Measurements from ENCODE around the gene CD48. TPM values are rescaled to one million over a fixed set of nuclear protein-coding genes. Genes with fewer than 3 reads are reported as not detected.
"Not testable (repeated sequence)": the region's sequence is repeated elsewhere in the genome, so short reads cannot be mapped to it uniquely, and the experiment has no call there.

The CD48 gene
- polyA plus RNA-seq, 10 donors: 0.97 to 20.2 (median 1.8) TPM

GRCh38 chr1:160652924-160653619 is 58.5 kb downstream of the CD48 start:
- no peak for DNase-seq

DNA sequence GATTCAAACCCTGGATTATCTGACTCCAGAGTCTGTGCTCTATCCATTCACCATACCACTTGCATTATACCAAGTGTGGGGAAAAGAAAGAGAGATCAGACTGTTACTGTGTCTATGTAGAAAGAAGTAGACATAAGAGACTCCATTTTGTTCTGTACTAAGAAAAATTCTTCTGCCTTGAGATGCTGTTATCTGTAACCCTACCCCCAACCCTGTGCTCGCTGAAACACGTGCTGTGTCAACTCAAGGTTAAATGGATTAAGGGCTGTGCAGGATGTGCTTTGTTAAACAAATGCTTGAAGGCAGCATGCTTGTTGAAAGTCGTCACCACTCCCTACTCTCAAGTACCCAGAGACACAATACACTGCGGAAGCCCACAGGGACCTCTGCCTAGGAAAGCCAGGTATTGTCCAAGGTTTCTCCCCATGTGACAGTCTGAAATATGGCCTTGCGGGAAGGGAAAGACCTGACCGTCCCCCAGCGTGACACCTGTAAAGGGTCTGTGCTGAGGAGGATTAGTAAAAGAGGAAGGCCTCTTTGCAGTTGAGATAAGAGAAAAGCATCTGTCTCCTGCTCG is 59.5 kb downstream of the CD48 start:
- DNase-seq: not testable (repeated sequence)

DNA sequence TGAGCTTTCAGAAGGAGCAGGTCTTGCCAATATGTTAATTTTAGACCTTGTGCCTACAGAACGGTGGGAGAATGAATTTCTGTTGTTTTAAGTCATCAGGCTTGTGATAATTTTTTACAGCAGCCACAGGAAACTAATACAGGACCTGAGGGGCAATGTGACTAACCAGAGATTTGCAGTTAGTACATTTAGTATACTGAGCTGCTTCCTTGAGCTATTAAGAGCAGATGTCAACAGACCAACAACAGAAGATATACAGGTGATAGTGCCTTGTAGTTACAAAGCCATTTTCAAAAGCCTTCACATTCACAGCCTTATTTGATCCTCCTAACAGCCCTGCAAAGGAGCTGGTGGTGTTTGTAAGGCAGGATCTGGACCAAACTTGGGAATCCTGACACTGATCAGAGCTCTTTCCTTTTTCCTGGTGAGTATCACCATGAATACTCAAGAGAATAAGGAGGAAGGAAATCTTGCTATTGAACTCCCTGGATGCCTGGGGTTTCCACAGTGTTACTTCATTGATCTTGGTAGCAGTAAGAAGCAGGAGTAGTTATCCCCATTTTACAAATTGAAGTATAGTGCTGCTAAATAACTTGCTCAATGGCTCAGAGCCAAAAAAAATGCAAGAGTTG is 60.1 kb downstream of the CD48 start:
- no peak for DNase-seq

GRCh38 chr1:160647329-160647720 is 64.3 kb downstream of the CD48 start:
- DNase-seq: no peak

DNA sequence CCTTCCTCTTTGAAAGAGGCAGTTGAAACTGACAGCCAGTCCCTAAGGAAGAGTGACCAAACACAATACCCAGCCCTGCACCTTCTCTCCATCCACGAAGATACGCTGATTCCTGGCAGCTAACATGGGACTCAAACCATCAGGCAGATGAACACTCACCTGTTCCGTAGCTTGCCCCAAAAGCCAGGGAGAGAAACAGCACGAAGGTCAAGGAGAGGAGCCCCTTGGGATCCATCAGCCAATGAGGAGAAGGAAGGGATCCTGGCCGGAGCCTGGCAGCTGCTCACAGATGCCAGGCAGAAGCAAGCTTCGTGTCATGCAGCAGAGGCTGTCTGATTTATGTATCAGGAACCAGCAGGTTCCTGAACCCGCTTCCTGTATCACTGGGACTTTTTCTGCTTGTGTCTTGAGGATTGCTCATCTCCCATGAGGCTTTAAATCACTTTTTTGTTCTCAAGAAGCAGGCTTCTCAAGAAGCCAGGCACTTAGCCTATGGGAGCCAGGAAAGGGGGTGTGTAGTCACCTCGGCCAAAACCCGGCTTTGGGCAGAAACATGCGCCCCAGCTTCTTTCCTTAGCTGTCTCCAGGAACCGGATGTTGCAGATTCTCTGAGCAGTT is 64.8 kb downstream of the CD48 start, which contains the start of gene SLAMF1:
Gene SLAMF1 (minus strand): TSS at position 334 of the 618 bp plus-strand sequence. CDS start 99 bp downstream, at position 235.
- DNase-seq: no peak

GRCh38 chr1:160646180-160646579 is 65.4 kb downstream of the CD48 start:
- no peak for DNase-seq

DNA sequence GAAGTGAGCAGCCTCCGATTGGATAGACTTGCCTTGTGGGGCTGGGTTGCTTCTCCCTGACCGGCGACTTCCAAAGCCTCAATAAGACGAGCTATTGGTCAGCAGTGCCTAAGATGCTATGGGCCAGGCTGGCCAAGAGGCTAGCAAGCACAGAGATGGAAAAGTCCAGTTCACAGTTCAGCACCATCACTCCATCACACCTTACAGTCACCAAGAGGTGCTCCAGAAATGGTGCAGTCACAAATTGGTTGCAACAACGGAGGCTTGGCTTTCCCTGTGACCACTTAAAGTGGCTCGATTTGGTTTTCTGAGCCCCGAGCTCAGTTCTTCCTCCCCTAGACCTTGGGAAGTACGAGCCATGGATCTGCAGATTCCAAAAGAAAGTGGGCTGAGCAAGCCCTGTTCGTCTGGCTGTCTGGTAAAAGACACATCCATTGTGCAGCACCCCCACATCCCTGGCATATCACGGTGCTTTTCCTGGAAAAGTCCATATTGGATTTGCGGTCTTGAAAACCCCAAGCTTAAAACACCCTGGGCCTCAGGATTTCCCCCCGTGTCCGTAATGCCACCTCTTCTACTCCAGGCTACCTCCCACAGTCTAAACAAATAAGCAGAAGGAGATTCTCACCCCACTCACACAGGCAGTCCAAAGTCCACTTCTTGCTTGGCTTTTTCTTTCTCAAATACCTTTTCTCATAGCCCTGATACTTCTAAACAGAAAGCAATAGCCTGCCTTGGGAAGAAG is 66.1 kb downstream of the CD48 start:
- no peak for DNase-seq

- no peak for DNase-seq
Observed at GRCh38 chr1:160644399-160644798, 67.2 kb downstream of the CD48 start.

GRCh38 chr1:160643138-160643537 is 68.5 kb downstream of the CD48 start:
- no peak for DNase-seq

DNA sequence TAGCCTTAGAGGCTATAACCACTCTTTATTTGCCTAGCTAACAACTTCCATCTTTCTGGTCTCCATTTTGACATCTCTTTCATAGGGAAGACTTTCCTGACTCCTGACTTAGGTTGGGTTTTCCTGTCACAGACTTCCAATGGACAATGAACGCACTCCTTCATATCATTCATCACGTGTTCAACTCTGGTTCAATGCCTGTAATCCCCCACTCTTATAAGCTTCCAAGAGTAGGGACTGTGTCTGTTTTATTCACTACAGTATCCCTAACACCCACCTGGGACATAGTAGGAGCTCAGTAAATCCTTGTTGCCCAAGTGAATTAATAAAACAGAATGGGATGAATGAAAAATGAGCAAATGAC is 69.4 kb downstream of the CD48 start:
- no peak for DNase-seq

DNA sequence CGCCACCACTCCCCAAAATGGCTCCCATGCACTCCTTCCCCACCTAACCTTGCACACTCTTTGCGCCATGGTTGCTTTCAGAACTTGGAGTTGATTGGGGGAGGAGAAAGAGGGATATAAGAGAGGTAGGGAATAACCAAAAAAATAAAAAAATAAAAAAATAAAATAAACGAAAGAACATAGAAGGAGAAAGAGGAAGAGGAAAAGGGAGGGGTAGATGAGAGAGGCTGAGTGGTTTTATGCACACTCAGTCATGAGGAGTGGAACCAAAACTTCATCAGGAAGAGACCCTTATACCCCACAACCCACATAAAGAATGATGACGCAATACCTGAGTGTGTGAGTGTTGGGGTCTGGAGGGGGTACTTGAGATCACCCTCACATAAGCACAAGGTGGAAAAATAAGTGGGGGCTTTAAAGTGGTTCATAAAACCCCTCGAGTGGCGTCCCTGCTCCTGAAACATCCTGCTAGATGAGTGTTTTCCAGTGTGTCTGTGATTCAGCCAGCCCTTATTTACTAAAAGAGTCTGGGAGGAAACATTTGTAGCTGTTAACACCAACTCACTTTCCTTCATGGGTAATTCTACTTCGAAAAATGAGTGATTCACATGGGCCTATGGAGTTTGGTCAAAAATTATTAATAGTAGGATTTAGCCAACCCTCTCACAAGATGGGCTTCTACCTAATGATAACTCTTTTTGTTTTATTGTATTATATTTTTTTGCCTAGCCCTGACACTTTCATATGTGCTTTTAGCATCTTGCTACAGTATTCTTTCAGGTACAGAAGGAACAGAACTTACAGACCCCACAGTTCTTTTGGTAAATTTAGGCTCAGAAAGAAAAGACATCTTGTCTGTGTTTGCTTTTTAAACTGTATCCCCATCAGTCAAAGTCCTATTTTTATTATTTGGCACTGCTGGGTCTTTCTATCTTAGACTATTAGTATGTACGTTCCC is 70.0 kb downstream of the CD48 start:
- DNase-seq: no peak

- no peak for DNase-seq
Observed at GRCh38 chr1:160640359-160641123, 71.1 kb downstream of the CD48 start.

DNA sequence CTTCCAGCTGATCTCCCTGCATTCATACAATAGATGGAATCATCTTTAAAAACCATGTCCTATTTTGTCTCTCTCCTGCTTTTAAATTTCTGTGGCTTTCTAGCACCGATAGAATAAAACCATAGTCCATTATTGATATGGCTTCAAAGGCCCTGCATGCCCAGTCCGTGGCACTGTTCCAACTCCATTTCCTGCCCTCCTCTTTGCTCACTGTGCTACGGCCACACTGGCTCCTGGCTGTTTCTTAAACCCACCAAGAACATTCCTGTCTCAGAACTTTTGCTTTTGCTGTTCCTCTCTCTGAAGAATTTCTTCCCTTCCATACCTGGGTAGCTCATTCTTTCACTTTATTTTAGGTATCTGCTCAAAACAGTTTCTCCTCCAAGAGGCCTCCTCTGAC is 72.0 kb downstream of the CD48 start:
- DNase-seq: no peak

- DNase-seq: no peak
Observed at GRCh38 chr1:160638926-160639325, 72.7 kb downstream of the CD48 start.

GRCh38 chr1:160638540-160638857 is 73.1 kb downstream of the CD48 start:
- no peak for DNase-seq

- DNase-seq: no peak
Observed at GRCh38 chr1:160637821-160638539, 73.6 kb downstream of the CD48 start.

DNA sequence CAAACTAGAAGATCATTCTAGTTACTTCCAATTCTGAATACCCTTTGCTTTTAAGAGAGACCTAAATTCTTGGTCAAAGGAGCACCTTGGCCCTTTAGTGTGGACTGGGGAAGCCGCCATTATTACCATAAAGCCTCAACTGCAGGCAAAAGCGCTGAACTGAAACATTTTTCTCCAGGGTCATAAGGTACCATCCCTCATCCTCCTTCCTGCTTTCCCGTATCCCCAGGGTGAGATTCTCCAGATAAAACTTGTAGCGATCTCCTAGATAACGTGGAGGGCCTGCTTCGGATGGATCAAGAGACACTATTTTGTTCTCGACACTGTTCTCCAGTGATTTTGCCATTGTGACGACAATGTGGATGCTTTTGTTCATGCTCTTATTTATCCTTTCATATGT is 74.6 kb downstream of the CD48 start:
- no peak for DNase-seq

DNA sequence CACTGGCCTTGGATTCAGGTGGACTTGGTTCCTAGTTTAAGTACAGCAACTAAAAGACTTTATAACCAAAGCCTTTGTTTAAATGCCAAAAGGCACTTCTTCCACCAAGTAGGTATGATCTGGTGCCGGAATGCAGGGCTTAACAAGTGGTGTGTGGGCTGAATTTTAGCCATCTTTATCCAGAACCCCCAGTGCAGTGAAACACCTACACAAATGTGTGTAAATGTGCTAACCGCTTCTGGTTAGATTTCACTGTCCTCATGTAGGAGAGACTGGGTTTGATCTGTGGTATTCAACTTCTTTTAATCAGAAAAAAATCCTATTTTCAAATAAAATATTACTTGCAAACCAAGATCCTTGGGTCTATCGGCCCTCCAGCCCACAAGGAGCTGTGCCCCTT is 75.1 kb downstream of the CD48 start:
- no peak for DNase-seq

DNA sequence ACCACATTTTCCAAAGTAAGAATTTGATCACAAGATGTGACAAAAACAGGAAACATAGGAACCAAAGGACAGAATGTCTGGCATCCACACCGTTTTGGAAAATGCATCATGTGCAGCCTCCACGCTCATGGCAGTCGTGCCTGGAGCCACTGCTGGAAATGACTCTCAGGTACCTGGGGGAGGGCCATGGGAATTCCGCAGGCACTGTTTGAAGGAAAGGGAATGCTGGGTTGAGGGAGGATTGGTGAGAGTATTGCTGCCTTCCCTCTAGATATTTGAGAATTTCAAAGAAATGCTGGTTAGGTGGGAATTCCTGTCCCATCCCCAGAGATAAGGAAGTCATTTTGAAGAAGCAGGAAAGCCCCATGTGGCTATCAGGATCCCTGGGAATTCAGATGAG is 75.5 kb downstream of the CD48 start:
- no peak for DNase-seq

All from muscle of back (tissue), 11 donors.